SK-N-SH (cell line): ENCODE data around the gene SETBP1. TPM values are rescaled to one million over a fixed set of nuclear protein-coding genes. Genes with fewer than 3 reads are reported as not detected.

Source experiments
- CTCF ChIA-PET: fragments of 300-600, 350-600 bp; formaldehyde crosslinking; extraction: SDS; loops from one replicate; lab custom pipeline; 2021; lab: Yijun Ruan, JAX
- POLR2A ChIA-PET: fragments of 350-600 bp; sonication (Branson Sonifier 250); formaldehyde crosslinking; extraction: SDS; loops from one replicate; lab custom pipeline; 2020; ENCODE audit warnings: antibody characterized with exemption, inconsistent platforms; lab: Yijun Ruan, JAX
- DNase-seq: peaks from one replicate; pipeline ENCODE4 v3.0.0; 2012
- H2AFZ ChIP-seq: fragments of 200-600 bp; sonication (generic); 2 replicates; pipeline ENCODE4 v1.8.1; 2016; ENCODE audit warnings: antibody characterized with exemption, mild to moderate bottlenecking, low read depth
- H3F3A ChIP-seq: fragments of 200-600 bp; sonication (generic); replicated peaks from 2 replicates; pipeline ENCODE3; 2016; ENCODE audit warnings: antibody characterized with exemption, mild to moderate bottlenecking; ENCODE audit not compliant: insufficient read depth
- H3K27ac ChIP-seq, 2 experiments: fragments of 200-500 bp in 1 of 2; fragments of 200-600 bp in 1 of 2; sonication (Bioruptor generic) in 1 of 2; sonication (generic), shearing (Covaris generic) in 1 of 2; 2 replicates each; pipeline versions ENCODE4 v1.5.1 to v1.6.1; 2014 to 2016; ENCODE audit warnings: low read depth in 2 of 2, inconsistent platforms in 1 of 2, low read length in 1 of 2, mild to moderate bottlenecking in 1 of 2, mixed read lengths in 1 of 2
- H3K27me3 ChIP-seq: fragments of 200-600 bp; sonication (generic), shearing (Covaris generic); 2 replicates; pipeline ENCODE4 v1.6.1; 2016; ENCODE audit warnings: mixed run types; ENCODE audit not compliant: insufficient read depth
- H3K36me3 ChIP-seq, 2 experiments: fragments of 200-500 bp in 1 of 2; fragments of 200-600 bp in 1 of 2; sonication (Bioruptor generic) in 1 of 2; sonication (generic) in 1 of 2; replicated peaks in 1 of 2; 2 replicates each; pipeline versions ENCODE3 to v1.5.1; 2014 to 2016; ENCODE audit warnings: low read length in 1 of 2, mild to moderate bottlenecking in 1 of 2; ENCODE audit not compliant: insufficient read depth in 2 of 2, control insufficient read depth in 1 of 2
- H3K4me1 ChIP-seq, 2 experiments: fragments of 200-500 bp in 1 of 2; fragments of 200-600 bp in 1 of 2; sonication (Bioruptor generic) in 1 of 2; sonication (generic), shearing (Covaris generic) in 1 of 2; 2 replicates each; pipeline versions ENCODE4 v1.5.1 to v1.6.1; 2014 to 2016; ENCODE audit warnings: low read depth in 1 of 2, low read length in 1 of 2, mixed run types in 1 of 2; ENCODE audit not compliant: insufficient read depth in 2 of 2, control insufficient read depth in 1 of 2
- H3K4me2 ChIP-seq: fragments of 200-600 bp; sonication (generic), shearing (Covaris generic); 2 replicates; pipeline ENCODE4 v1.6.1; 2017; ENCODE audit warnings: mixed run types
- H3K4me3 ChIP-seq, 2 experiments: fragments of 200-500 bp in 1 of 2; fragments of 200-600 bp in 1 of 2; sonication (Bioruptor generic) in 1 of 2; sonication (generic), shearing (Covaris generic) in 1 of 2; 2 replicates each; pipeline versions ENCODE4 v1.5.1 to v1.8.1; 2014 to 2016; ENCODE audit warnings: low read depth in 2 of 2, inconsistent platforms in 1 of 2, low read length in 1 of 2, mild to moderate bottlenecking in 1 of 2, mixed read lengths in 1 of 2, moderate library complexity in 1 of 2
- H3K79me2 ChIP-seq: fragments of 200-600 bp; sonication (generic); 2 replicates; pipeline ENCODE4 v1.8.1; 2017; ENCODE audit warnings: mild to moderate bottlenecking; ENCODE audit not compliant: insufficient read depth
- H3K9ac ChIP-seq: fragments of 200-600 bp; sonication (generic); 2 replicates; pipeline ENCODE4 v1.6.1; 2017; ENCODE audit warnings: mixed run types
- H3K9me2 ChIP-seq: fragments of 200-600 bp; sonication (generic); 2 replicates; pipeline ENCODE4 v1.6.1; 2017; ENCODE audit warnings: mixed run types
- H3K9me3 ChIP-seq: fragments of 200-600 bp; sonication (generic); 2 replicates; pipeline ENCODE4 v1.6.1; 2017; ENCODE audit warnings: mixed run types, mild to moderate bottlenecking, moderate library complexity
- H4K20me1 ChIP-seq: fragments of 200-600 bp; sonication (generic); 2 replicates; pipeline ENCODE4 v1.6.1; 2017; ENCODE audit warnings: mild to moderate bottlenecking, mixed run types; ENCODE audit not compliant: insufficient read depth
- CHD2 ChIP-seq: fragments of 150-350 bp; IDR thresholded peaks from 2 replicates; pipeline ENCODE4 v1.6.1; 2018; ENCODE audit warnings: low read length; ENCODE audit not compliant: partially characterized antibody
- FOSL2 ChIP-seq: IDR thresholded peaks from 2 replicates; pipeline ENCODE4 v1.4.0; 2012; ENCODE audit warnings: low read depth, mild to moderate bottlenecking, moderate library complexity, borderline replicate concordance
- FOXJ3 ChIP-seq: sonication (generic); formaldehyde crosslinking; IDR thresholded peaks from 2 replicates; pipeline ENCODE4 v1.5.1; 2020; ENCODE audit warnings: mild to moderate bottlenecking, missing genetic modification reagents
- GABPA ChIP-seq: IDR thresholded peaks from 2 replicates; pipeline ENCODE4 v1.4.0; 2012; ENCODE audit warnings: low read depth, mild to moderate bottlenecking
- GATA2 ChIP-seq: sonication (generic); formaldehyde crosslinking; IDR thresholded peaks from 2 replicates; pipeline ENCODE4 v1.5.0; 2020; ENCODE audit warnings: mild to moderate bottlenecking, missing genetic modification reagents
- JUND ChIP-seq: IDR thresholded peaks from 2 replicates; pipeline ENCODE4 v1.4.0; 2012
- MXI1 ChIP-seq: IDR thresholded peaks from 2 replicates; pipeline ENCODE4 v1.6.1; 2012; ENCODE audit warnings: mild to moderate bottlenecking, low read depth, low read length, improper control_type of control experiment
- NRF1 ChIP-seq: IDR thresholded peaks from 2 replicates; pipeline ENCODE4 v1.6.1; 2012; ENCODE audit warnings: low read depth, mild to moderate bottlenecking, low read length
- RAD21 ChIP-seq: IDR thresholded peaks from 2 replicates; pipeline ENCODE4 v1.6.1; 2012; ENCODE audit warnings: mild to moderate bottlenecking, low read length
- RCOR1 ChIP-seq: fragments of 150-350 bp; IDR thresholded peaks from 2 replicates; pipeline ENCODE4 v1.6.1; 2017; ENCODE audit warnings: antibody characterized with exemption, low read length
- RFX5 ChIP-seq: IDR thresholded peaks from 2 replicates; pipeline ENCODE4 v1.6.1; 2012; ENCODE audit warnings: mild to moderate bottlenecking, improper control_type of control experiment, low read length
- TAF1 ChIP-seq: IDR thresholded peaks from 2 replicates; pipeline ENCODE4 v1.6.1; 2012; ENCODE audit warnings: low read depth, mild to moderate bottlenecking, low read length, moderate library complexity, borderline replicate concordance
- TCF12 ChIP-seq: IDR thresholded peaks from 2 replicates; pipeline ENCODE4 v1.4.0; 2012
- polyA plus RNA-seq, 3 experiments: library from polyadenylated mRNA; depleted of rRNA; stranded (reverse); fragments of >200 nt; gene quantifications; 2 replicates each; pipeline ENCODE4 v1.2.3, GENCODE V29; 2012
- TF ChIP-seq, protein P1 (sequence below): fragments of 150-350 bp; IDR thresholded peaks from 2 replicates; pipeline ENCODE4 v1.6.1; 2017; ENCODE audit warnings: antibody characterized with exemption, low read length, low read depth, borderline replicate concordance
- TF ChIP-seq, protein P2 (sequence below): fragments of 200-600 bp; sonication (generic); IDR thresholded peaks from 2 replicates; pipeline ENCODE4 v1.6.1; 2017; ENCODE audit warnings: antibody characterized with exemption, mild to moderate bottlenecking, moderate library complexity
- TF ChIP-seq, protein P3 (sequence below): fragments of 150-350 bp; IDR thresholded peaks from 2 replicates; pipeline ENCODE4 v1.6.1; 2016; ENCODE audit warnings: mild to moderate bottlenecking, low read depth, low read length

Gene SETBP1
- polyA plus RNA-seq, 1 of the 3 experiments (the other 2 are of a cell fraction), result 3.0 TPM

DNA sequence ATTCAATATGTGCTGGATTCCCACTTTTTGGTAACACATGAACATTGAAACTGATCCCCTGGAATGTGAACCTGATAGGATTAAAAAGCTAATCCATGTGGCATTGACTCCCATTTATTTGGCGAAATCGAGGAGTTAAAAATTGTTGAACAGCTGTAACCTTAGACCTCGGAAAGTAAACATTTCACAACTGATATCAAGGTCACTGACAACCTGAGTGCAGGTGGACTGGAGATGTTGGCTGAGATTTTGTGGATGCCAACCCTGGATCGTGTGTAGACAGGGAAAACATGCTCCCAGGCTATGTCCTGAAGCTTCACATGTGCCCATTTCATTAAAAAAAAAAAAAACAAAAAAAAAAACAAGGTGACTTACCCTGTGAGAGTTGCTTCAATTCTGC is 204.8 kb downstream of the SETBP1 start (continued):
- TF ChIP-seq, protein P1, sequence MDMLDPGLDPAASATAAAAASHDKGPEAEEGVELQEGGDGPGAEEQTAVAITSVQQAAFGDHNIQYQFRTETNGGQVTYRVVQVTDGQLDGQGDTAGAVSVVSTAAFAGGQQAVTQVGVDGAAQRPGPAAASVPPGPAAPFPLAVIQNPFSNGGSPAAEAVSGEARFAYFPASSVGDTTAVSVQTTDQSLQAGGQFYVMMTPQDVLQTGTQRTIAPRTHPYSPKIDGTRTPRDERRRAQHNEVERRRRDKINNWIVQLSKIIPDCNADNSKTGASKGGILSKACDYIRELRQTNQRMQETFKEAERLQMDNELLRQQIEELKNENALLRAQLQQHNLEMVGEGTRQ, result no peak
- TF ChIP-seq NRF1 (no peak), TCF12 (no peak)

DNA sequence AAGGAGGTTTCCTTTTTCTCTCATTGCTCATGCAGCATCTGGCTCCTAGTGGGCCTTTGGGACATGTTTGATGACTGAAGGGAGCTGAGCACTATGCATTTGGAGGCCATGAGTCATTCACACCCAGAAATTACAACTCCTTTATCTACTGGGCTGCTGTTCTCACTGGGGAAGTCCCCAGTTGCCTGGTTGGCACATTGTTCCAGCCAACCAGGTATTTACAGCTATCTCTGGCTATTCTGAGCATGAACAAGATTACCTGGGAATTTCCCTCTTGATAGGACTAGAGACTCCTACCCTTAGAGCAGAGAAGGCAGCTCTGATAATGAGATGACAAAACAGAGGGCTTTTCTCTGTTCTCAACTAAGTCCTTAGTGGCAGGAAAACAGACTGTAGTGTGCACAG is 206.5 kb downstream of the SETBP1 start:
- Histone ChIP-seq H2AFZ (no peak overlapping the region), H3K4me2 (no peak overlapping the region), H3F3A (no peaks in the 10 kb centered on the region), H3K36me3 (peaks cover 0 to 3% of the 10 kb centered on the region in 2 experiments), H3K9me3 (no peaks in the 10 kb centered on the region), H3K4me1 (peaks cover 0 to 6% of the 10 kb centered on the region in 2 experiments; a peak in 2 of 4 replicates), H3K27me3 (no peaks in the 10 kb centered on the region), H3K4me3 (no peak overlapping the region), H3K9ac (no peak overlapping the region), H3K27ac (no peak overlapping the region), H3K79me2 (no peaks in the 10 kb centered on the region), H4K20me1 (no peaks in the 10 kb centered on the region), H3K9me2 (no peaks in the 10 kb centered on the region)
- TF ChIP-seq CHD2 (no peak), FOSL2 (no peak), GATA2 (CRISPR knock-in tag) (no peak), RAD21 (no peak), RFX5 (no peak), GABPA (no peak), MXI1 (no peak), TAF1 (no peak), JUND (no peak), RCOR1 (no peak), FOXJ3 (CRISPR knock-in tag) (no peak)
- TF ChIP-seq, protein P2, sequence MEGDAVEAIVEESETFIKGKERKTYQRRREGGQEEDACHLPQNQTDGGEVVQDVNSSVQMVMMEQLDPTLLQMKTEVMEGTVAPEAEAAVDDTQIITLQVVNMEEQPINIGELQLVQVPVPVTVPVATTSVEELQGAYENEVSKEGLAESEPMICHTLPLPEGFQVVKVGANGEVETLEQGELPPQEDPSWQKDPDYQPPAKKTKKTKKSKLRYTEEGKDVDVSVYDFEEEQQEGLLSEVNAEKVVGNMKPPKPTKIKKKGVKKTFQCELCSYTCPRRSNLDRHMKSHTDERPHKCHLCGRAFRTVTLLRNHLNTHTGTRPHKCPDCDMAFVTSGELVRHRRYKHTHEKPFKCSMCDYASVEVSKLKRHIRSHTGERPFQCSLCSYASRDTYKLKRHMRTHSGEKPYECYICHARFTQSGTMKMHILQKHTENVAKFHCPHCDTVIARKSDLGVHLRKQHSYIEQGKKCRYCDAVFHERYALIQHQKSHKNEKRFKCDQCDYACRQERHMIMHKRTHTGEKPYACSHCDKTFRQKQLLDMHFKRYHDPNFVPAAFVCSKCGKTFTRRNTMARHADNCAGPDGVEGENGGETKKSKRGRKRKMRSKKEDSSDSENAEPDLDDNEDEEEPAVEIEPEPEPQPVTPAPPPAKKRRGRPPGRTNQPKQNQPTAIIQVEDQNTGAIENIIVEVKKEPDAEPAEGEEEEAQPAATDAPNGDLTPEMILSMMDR, result no peak
- TF ChIP-seq, protein P3, sequence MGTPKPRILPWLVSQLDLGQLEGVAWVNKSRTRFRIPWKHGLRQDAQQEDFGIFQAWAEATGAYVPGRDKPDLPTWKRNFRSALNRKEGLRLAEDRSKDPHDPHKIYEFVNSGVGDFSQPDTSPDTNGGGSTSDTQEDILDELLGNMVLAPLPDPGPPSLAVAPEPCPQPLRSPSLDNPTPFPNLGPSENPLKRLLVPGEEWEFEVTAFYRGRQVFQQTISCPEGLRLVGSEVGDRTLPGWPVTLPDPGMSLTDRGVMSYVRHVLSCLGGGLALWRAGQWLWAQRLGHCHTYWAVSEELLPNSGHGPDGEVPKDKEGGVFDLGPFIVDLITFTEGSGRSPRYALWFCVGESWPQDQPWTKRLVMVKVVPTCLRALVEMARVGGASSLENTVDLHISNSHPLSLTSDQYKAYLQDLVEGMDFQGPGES, result no peak
- DNase-seq, result no peak
- CTCF ChIA-PET, result interaction anchor here (1.5 to 1.9 kb wide), 3 partner anchors 14 to 326 kb away, joined by 4 to 8 read pairs (median 5); no protein-coding TSS in a partner anchor
- POLR2A ChIA-PET, result no interaction called here
